ENCODE results near the gene UBE2G2.
A peak's percentile ranks its signal among the peaks of the same experiment; 100 is the strongest.

UBE2G2 gene

GRCh38 chr21:44728716-44729115, 72.9 kb downstream of the UBE2G2 start:
- no peak overlapping the region for H3K4me3 ChIP-seq (ENCODE audit: low read depth in 1 of 2, low read length in 2 of 2)
- no peak overlapping the region for H3K27ac ChIP-seq (ENCODE audit: low read length)
- H3K36me3 ChIP-seq (ENCODE audit: control insufficient read depth in 1 of 2, insufficient read depth in 2 of 2, low read length in 2 of 2), result no peaks in the 10 kb centered on the region
- H3K4me1 ChIP-seq (ENCODE audit: control insufficient read depth in 1 of 2, insufficient read depth in 2 of 2, low read length in 2 of 2), result peaks cover 0 to 1% of the 10 kb centered on the region in 2 donors
- peaks cover 6% of the 10 kb centered on the region for H3K27me3 ChIP-seq (ENCODE audit: low read depth, low read length)
- H3K9me3 ChIP-seq (ENCODE audit: control insufficient read depth in 1 of 2, low read length in 2 of 2), result no peaks in the 10 kb centered on the region

- no peaks in the 10 kb centered on the region for H3K9me3 ChIP-seq (ENCODE audit: control insufficient read depth in 1 of 2, low read length in 2 of 2)
- H3K27me3 ChIP-seq (ENCODE audit: low read depth, low read length), result peaks cover 15% of the 10 kb centered on the region
- H3K4me3 ChIP-seq (ENCODE audit: low read depth in 1 of 2, low read length in 2 of 2), result no peak overlapping the region
- no peaks in the 10 kb centered on the region for H3K36me3 ChIP-seq (ENCODE audit: control insufficient read depth in 1 of 2, insufficient read depth in 2 of 2, low read length in 2 of 2)
- peaks cover 0 to 9% of the 10 kb centered on the region in 2 donors for H3K4me1 ChIP-seq (ENCODE audit: control insufficient read depth in 1 of 2, insufficient read depth in 2 of 2, low read length in 2 of 2)
- no peak overlapping the region for H3K27ac ChIP-seq (ENCODE audit: low read length)
Observed at GRCh38 chr21:44727757-44728156, 73.9 kb downstream of the UBE2G2 start.

- Histone ChIP-seq H3K27ac (ENCODE audit: low read length) (no peak overlapping the region), H3K9me3 (ENCODE audit: control insufficient read depth in 1 of 2, low read length in 2 of 2) (no peaks in the 10 kb centered on the region), H3K36me3 (ENCODE audit: control insufficient read depth in 1 of 2, insufficient read depth in 2 of 2, low read length in 2 of 2) (no peaks in the 10 kb centered on the region), H3K4me3 (ENCODE audit: low read depth in 1 of 2, low read length in 2 of 2) (no peak overlapping the region), H3K4me1 (ENCODE audit: control insufficient read depth in 1 of 2, insufficient read depth in 2 of 2, low read length in 2 of 2) (peaks cover 0 to 9% of the 10 kb centered on the region in 2 donors), H3K27me3 (ENCODE audit: low read depth, low read length) (peaks cover 19% of the 10 kb centered on the region)
Observed at GRCh38 chr21:44727321-44727720, 74.3 kb downstream of the UBE2G2 start.

GRCh38 chr21:44726826-44727225, 74.8 kb downstream of the UBE2G2 start:
- Histone ChIP-seq H3K9me3 (ENCODE audit: control insufficient read depth in 1 of 2, low read length in 2 of 2) (no peaks in the 10 kb centered on the region), H3K27me3 (ENCODE audit: low read depth, low read length) (peaks cover 19% of the 10 kb centered on the region), H3K36me3 (ENCODE audit: control insufficient read depth in 1 of 2, insufficient read depth in 2 of 2, low read length in 2 of 2) (no peaks in the 10 kb centered on the region), H3K4me3 (ENCODE audit: low read depth in 1 of 2, low read length in 2 of 2) (no peak overlapping the region), H3K4me1 (ENCODE audit: control insufficient read depth in 1 of 2, insufficient read depth in 2 of 2, low read length in 2 of 2) (peaks cover 0 to 9% of the 10 kb centered on the region in 2 donors), H3K27ac (ENCODE audit: low read length) (no peak overlapping the region)

- Histone ChIP-seq H3K4me1 (ENCODE audit: control insufficient read depth in 1 of 2, insufficient read depth in 2 of 2, low read length in 2 of 2) (peaks cover 0 to 9% of the 10 kb centered on the region in 2 donors), H3K27me3 (ENCODE audit: low read depth, low read length) (peaks cover 19% of the 10 kb centered on the region), H3K27ac (ENCODE audit: low read length) (no peak overlapping the region), H3K9me3 (ENCODE audit: control insufficient read depth in 1 of 2, low read length in 2 of 2) (no peaks in the 10 kb centered on the region), H3K36me3 (ENCODE audit: control insufficient read depth in 1 of 2, insufficient read depth in 2 of 2, low read length in 2 of 2) (no peaks in the 10 kb centered on the region), H3K4me3 (ENCODE audit: low read depth in 1 of 2, low read length in 2 of 2) (no peak overlapping the region)
Observed at GRCh38 chr21:44724926-44725325, 76.7 kb downstream of the UBE2G2 start.

GRCh38 chr21:44724196-44724595, 77.4 kb downstream of the UBE2G2 start:
- Histone ChIP-seq H3K27ac (ENCODE audit: low read length) (no peak overlapping the region), H3K27me3 (ENCODE audit: low read depth, low read length) (peaks cover 19% of the 10 kb centered on the region), H3K4me1 (ENCODE audit: control insufficient read depth in 1 of 2, insufficient read depth in 2 of 2, low read length in 2 of 2) (peaks cover 0 to 9% of the 10 kb centered on the region in 2 donors), H3K4me3 (ENCODE audit: low read depth in 1 of 2, low read length in 2 of 2) (no peak overlapping the region), H3K9me3 (ENCODE audit: control insufficient read depth in 1 of 2, low read length in 2 of 2) (no peaks in the 10 kb centered on the region), H3K36me3 (ENCODE audit: control insufficient read depth in 1 of 2, insufficient read depth in 2 of 2, low read length in 2 of 2) (no peaks in the 10 kb centered on the region)

GRCh38 chr21:44723177-44724131, 78.2 kb downstream of the UBE2G2 start:
- Histone ChIP-seq H3K4me3 (ENCODE audit: low read depth in 1 of 2, low read length in 2 of 2) (peak overlapping the region in 1 of 2 donors; percentile 8), H3K27ac (ENCODE audit: low read length) (no peak overlapping the region), H3K36me3 (ENCODE audit: control insufficient read depth in 1 of 2, insufficient read depth in 2 of 2, low read length in 2 of 2) (no peaks in the 10 kb centered on the region), H3K9me3 (ENCODE audit: control insufficient read depth in 1 of 2, low read length in 2 of 2) (no peaks in the 10 kb centered on the region), H3K4me1 (ENCODE audit: control insufficient read depth in 1 of 2, insufficient read depth in 2 of 2, low read length in 2 of 2) (peaks cover 0 to 9% of the 10 kb centered on the region in 2 donors), H3K27me3 (ENCODE audit: low read depth, low read length) (peaks cover 22% of the 10 kb centered on the region)

- H3K4me3 ChIP-seq (ENCODE audit: low read depth in 1 of 2, low read length in 2 of 2), result peak overlapping the region in 1 of 2 donors; percentile 8
- H3K27me3 ChIP-seq (ENCODE audit: low read depth, low read length), result peaks cover 22% of the 10 kb centered on the region
- H3K9me3 ChIP-seq (ENCODE audit: control insufficient read depth in 1 of 2, low read length in 2 of 2), result no peaks in the 10 kb centered on the region
- H3K27ac ChIP-seq (ENCODE audit: low read length), result no peak overlapping the region
- peaks cover 0 to 9% of the 10 kb centered on the region in 2 donors for H3K4me1 ChIP-seq (ENCODE audit: control insufficient read depth in 1 of 2, insufficient read depth in 2 of 2, low read length in 2 of 2)
- H3K36me3 ChIP-seq (ENCODE audit: control insufficient read depth in 1 of 2, insufficient read depth in 2 of 2, low read length in 2 of 2), result no peaks in the 10 kb centered on the region
Observed at GRCh38 chr21:44722731-44723130, 78.9 kb downstream of the UBE2G2 start.

GRCh38 chr21:44720170-44720569, 81.5 kb downstream of the UBE2G2 start:
- Histone ChIP-seq H3K36me3 (ENCODE audit: control insufficient read depth in 1 of 2, insufficient read depth in 2 of 2, low read length in 2 of 2) (no peaks in the 10 kb centered on the region), H3K4me3 (ENCODE audit: low read depth in 1 of 2, low read length in 2 of 2) (no peak overlapping the region), H3K27ac (ENCODE audit: low read length) (no peak overlapping the region), H3K4me1 (ENCODE audit: control insufficient read depth in 1 of 2, insufficient read depth in 2 of 2, low read length in 2 of 2) (peaks cover 0 to 9% of the 10 kb centered on the region in 2 donors), H3K27me3 (ENCODE audit: low read depth, low read length) (peaks cover 16% of the 10 kb centered on the region), H3K9me3 (ENCODE audit: control insufficient read depth in 1 of 2, low read length in 2 of 2) (no peaks in the 10 kb centered on the region)

Data from muscle layer of duodenum (tissue), 2 donors.